K562 (cell line): ENCODE data around the gene PPFIA3. TPM values are rescaled to one million over a fixed set of nuclear protein-coding genes. Genes with fewer than 3 reads are reported as not detected.

Experiments
- ARHGAP35 ChIP-seq: fragments of 450-650 bp; IDR thresholded peaks from 2 replicates; pipeline ENCODE4 v1.6.1; 2018; ENCODE audit not compliant: partially characterized antibody
- BRF2 ChIP-seq: IDR thresholded peaks from 3 replicates; pipeline ENCODE4 v1.6.1; 2011; ENCODE audit warnings: borderline replicate concordance, mild to moderate bottlenecking; ENCODE audit not compliant: insufficient read length, insufficient read depth
- FOS ChIP-seq: IDR thresholded peaks from 3 replicates; pipeline ENCODE4 v1.6.1; 2011; ENCODE audit not compliant: insufficient read length; ENCODE audit errors: extremely low read depth
- FOXO4 ChIP-seq: fragments of 450-650 bp; formaldehyde crosslinking; IDR thresholded peaks from 2 replicates; pipeline ENCODE4 v1.4.0; 2020; ENCODE audit warnings: mild to moderate bottlenecking, moderate library complexity
- HNRNPLL ChIP-seq: fragments of 200-400 bp; formaldehyde crosslinking; IDR thresholded peaks from 2 replicates; pipeline ENCODE4 v1.6.1; 2017; ENCODE audit warnings: low read length, low read depth, mild to moderate bottlenecking; ENCODE audit not compliant: poor library complexity, severe bottlenecking
- KDM4B ChIP-seq, 2 experiments: fragments of 450-650 bp in 1 of 2; sonication (generic) in 1 of 2; IDR thresholded peaks; 2 replicates each; pipeline ENCODE4 v1.6.1; 2016 to 2017; ENCODE audit warnings: borderline replicate concordance in 2 of 2, antibody characterized with exemption in 1 of 2, low read depth in 1 of 2, mild to moderate bottlenecking in 1 of 2
- POLR3G ChIP-seq: IDR thresholded peaks from 2 replicates; pipeline ENCODE4 v1.6.1; 2011; ENCODE audit not compliant: insufficient read length, insufficient replicate concordance; ENCODE audit errors: extremely low read depth
- RHOXF2B ChIP-seq: fragments of 250-450 bp; sonication (Bioruptor Pico); conservative IDR thresholded peaks from 2 replicates; pipeline ENCODE4 v1.5.1; 2021
- SMAD1 ChIP-seq: fragments of 150-350 bp; IDR thresholded peaks from 2 replicates; pipeline ENCODE4 v1.6.1; 2014; ENCODE audit warnings: low read length, low read depth; ENCODE audit not compliant: partially characterized antibody
- SPI1 ChIP-seq: IDR thresholded peaks from 2 replicates; pipeline ENCODE4 v1.6.1; 2011; ENCODE audit warnings: low read depth, low read length, control low read depth, borderline replicate concordance
- TCF7L2 ChIP-seq: fragments of 150-350 bp; IDR thresholded peaks from 2 replicates; pipeline ENCODE4 v1.6.1; 2016; ENCODE audit warnings: low read depth, mild to moderate bottlenecking, low read length, moderate library complexity
- ZNF407 ChIP-seq: fragments of 450-650 bp; IDR thresholded peaks from 2 replicates; pipeline ENCODE4 v1.6.1; 2016; ENCODE audit warnings: low read depth
- ZNF785 ChIP-seq: fragments of 250-450 bp; sonication (Bioruptor Pico); IDR thresholded peaks from 2 replicates; pipeline ENCODE4 v1.4.0; 2020; ENCODE audit warnings: mild to moderate bottlenecking
- polyA plus RNA-seq, 8 experiments: library from polyadenylated mRNA; depleted of rRNA in 4 of 8; stranded (reverse) in 5 of 8; unstranded in 3 of 8; fragments of >200 nt; fragmentation: Nextera tagmentation in 2 of 8; fragmentation: Illumina TruSeq in 1 of 8; extraction: Ambion mirVana in 2 of 8; extraction: Trizol in 1 of 8; gene quantifications; 2 replicates each; pipeline versions ENCODE4 v1.2.1 to v1.2.3, GENCODE V29; 2011 to 2014; ENCODE audit warnings: inconsistent platforms in 1 of 8, missing spikeins in 1 of 8
- total RNA-seq, 7 experiments: library from RNA; depleted of rRNA in 6 of 7; stranded (reverse); fragments of >200 nt in 6 of 7; fragmentation: Illumina TruSeq in 2 of 7; extraction: Trizol in 2 of 7; gene quantifications; 2 replicates each; pipeline versions ENCODE4 v1.2.1 to v1.2.3, GENCODE V29; 2011 to 2021; ENCODE audit warnings: low replicate concordance in 1 of 7
- TF ChIP-seq, protein P1 (sequence below): fragments of 250-450 bp; sonication (Bioruptor Pico); IDR thresholded peaks from 2 replicates; pipeline ENCODE4 v1.5.0; 2020; ENCODE audit warnings: mild to moderate bottlenecking

Gene PPFIA3
- total and polyA plus RNA-seq, 9 of the 15 experiments (the other 6 are each of a cell fraction or from before 2014, with no cell fraction given): 0.10 to 53.0 (median 17.6) TPM

DNA sequence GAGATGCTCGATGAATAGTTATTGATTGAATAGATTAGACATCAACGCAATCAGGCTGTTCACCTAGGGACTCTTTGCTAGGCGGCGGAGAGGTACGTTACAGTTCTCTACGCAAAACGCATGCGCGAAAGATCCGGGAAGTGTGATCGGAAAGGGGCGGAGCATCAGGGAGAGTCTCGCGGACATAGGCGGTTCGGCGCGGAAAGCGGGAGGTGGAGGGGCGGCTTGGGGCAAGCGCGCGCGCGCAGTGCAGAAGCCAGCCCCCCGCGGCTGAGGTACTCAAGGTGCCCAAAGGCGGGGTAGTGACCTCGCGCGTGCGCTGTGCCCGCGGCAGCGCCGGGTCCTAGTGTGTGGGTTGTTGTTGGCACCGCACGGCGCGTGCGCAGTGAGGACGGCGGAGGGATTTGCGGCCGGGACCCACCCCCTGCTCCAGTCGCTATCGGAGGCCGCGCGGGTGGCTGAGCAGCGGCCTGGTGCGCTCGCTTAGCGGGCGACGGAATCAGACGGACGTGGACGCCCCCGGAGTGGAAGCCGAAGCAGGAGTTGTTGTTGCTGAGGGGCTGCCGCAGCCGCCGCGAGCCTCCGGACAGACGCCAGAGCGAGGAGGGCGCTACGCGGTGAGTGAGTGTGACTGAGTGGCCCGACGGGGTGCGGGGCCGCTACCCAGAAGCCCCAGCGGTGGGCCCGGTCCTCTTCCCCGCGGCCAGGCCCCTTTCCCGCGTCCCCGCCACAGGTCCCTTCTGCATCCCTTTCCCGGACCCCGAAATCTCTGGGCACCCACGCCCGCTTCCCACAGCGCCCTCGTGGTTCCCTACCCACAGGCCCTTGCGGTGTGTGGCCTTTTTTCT lies 34.1 kb upstream of the PPFIA3 start, which contains the start of gene SNRNP70 (continued):
- TF ChIP-seq ZNF407: no peak
- TF ChIP-seq TCF7L2: no peak
- peak; percentile 85 for TF ChIP-seq SMAD1
- TF ChIP-seq ZNF785 (CRISPR knock-in tag): no peak
- TF ChIP-seq SPI1: 0 out of 2 replicates have a peak, but pooled peaks have one; percentile 15
- 0 out of 2 replicates have a peak, but pooled peaks have one; percentile 86 for TF ChIP-seq FOXO4 (CRISPR knock-in tag)
- no peak for TF ChIP-seq BRF2
- TF ChIP-seq ARHGAP35: no peak
- peak in 1 of 2 experiments; percentile 78; a peak in 1 of 4 replicates for TF ChIP-seq KDM4B (IDR thresholded peaks at IDR 0.05; ENCODE audit: borderline replicate concordance in 2 of 2, low read depth in 1 of 2)
- TF ChIP-seq RHOXF2B (CRISPR knock-in tag): no peak
- TF ChIP-seq, protein P1, sequence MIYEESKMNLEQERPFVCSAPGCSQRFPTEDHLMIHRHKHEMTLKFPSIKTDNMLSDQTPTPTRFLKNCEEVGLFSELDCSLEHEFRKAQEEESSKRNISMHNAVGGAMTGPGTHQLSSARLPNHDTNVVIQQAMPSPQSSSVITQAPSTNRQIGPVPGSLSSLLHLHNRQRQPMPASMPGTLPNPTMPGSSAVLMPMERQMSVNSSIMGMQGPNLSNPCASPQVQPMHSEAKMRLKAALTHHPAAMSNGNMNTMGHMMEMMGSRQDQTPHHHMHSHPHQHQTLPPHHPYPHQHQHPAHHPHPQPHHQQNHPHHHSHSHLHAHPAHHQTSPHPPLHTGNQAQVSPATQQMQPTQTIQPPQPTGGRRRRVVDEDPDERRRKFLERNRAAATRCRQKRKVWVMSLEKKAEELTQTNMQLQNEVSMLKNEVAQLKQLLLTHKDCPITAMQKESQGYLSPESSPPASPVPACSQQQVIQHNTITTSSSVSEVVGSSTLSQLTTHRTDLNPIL: no peak
- TF ChIP-seq FOS: no peak
- peak; percentile 73 for TF ChIP-seq HNRNPLL
- no peak for TF ChIP-seq POLR3G
